ENCODE data around the gene GRPEL1. TPM values are rescaled to one million over a fixed set of nuclear protein-coding genes. Genes with fewer than 3 reads are reported as not detected.

GRPEL1 gene
- total and polyA plus RNA-seq, 2 of the 4 experiments (the other 2 are of a cell fraction), result 33.0 to 33.9 TPM

DNA sequence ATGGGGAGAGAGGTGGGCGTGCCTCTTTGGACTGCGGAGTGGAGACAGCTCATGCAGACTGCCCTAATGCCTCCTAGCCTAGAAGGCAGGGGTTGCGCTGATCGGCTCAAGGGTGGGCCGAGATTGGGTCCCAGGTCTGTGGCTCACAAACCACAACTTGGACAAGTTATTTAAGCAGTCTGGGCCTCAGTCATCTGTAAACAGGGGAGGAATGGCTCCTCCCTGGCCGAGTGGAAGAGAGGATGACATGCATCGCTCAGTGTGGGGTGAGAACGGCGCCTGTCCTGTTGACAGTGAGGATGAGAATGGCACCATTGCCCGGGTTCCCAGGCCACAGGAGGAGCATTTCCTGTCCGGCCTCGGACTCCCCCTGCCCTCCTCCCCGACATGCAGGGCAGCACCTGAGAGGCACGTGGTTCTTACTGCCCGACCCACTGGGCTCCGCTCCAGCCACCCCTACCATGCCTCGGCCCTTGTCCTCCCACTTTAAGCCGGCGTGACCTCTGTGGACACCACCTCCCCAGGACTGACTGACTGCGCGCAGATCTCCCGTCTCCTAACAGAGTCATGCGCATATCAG is 40.3 kb upstream of the GRPEL1 start:
- intact Hi-C loops (cut with micrococcal nuclease) (no loop called here), dilution Hi-C loops (cut with HindIII; ENCODE audit: low sequenced_read_pairs, unreplicated experiment) (no loop called here), in situ Hi-C loops (cut with MboI; ENCODE audit: low sequenced_read_pairs) (no loop called here)
- H3K79me1 ChIP-seq (ENCODE audit: low read depth in 1 of 2, low read length in 2 of 2), result no peaks in the 10 kb centered on the region
- no peak overlapping the region for H2BK120ac ChIP-seq (ENCODE audit: low read depth, low read length)
- H4K8ac ChIP-seq (ENCODE audit: low read depth in 2 of 2, low read length in 2 of 2), result no peak overlapping the region
- no peak overlapping the region for H3K56ac ChIP-seq (ENCODE audit: extremely low read depth, insufficient read depth, low read length)
- no peak overlapping the region for H3K18ac ChIP-seq (ENCODE audit: low read depth, low read length)
- H2AK9ac ChIP-seq (replicated peaks; ENCODE audit: low read depth, low read length, poor library complexity), result no peak overlapping the region
- no peak overlapping the region for H2BK15ac ChIP-seq (ENCODE audit: low read depth, low read length)
- no TSS peak for BruUV-seq (replicated peaks)
- H3K23ac ChIP-seq (ENCODE audit: low read depth, low read length), result no peak overlapping the region
- DNase-seq, result no peak
- H3K27me3 ChIP-seq (ENCODE audit: control insufficient read depth, insufficient read depth, low read length), result peaks cover 24% of the 10 kb centered on the region; the same call in 1 of the 2 replicates
- ATAC-seq (ENCODE audit: low read depth), result no peak
- ChIA-PET POLR2A (ENCODE audit: unreplicated experiment) (no interaction called here), CTCF (no interaction called here)
- no peak overlapping the region for H2AFZ ChIP-seq (replicated peaks; ENCODE audit: low read length, poor library complexity)
- no peak overlapping the region for H3K4me2 ChIP-seq (ENCODE audit: low read depth, low read length)
- no peaks in the 10 kb centered on the region for H3K36me3 ChIP-seq (ENCODE audit: control insufficient read depth, insufficient read depth, low read length)
- peaks cover 3% of the 10 kb centered on the region; the same call in 1 of the 2 replicates for H3K4me1 ChIP-seq (ENCODE audit: control insufficient read depth, insufficient read depth, low read length)
- H4K91ac ChIP-seq (ENCODE audit: insufficient read depth, low read depth, low read length), result no peak overlapping the region
- peaks cover 3% of the 10 kb centered on the region; the same call in 1 of the 2 replicates for H3K9me1 ChIP-seq (ENCODE audit: insufficient read depth, low read length)
- H3K14ac ChIP-seq (replicated peaks; ENCODE audit: low read depth, low read length), result no peak overlapping the region
- no peak overlapping the region for H3K4ac ChIP-seq (ENCODE audit: low read depth, low read length)
- 72% methylated on average over 10 of the region's 23 CpGs; no CpG with 5 or more reads in 1 of the 2 experiments for WGBS, 2 experiments (ENCODE audit: extremely low coverage in 2 of 2, insufficient read length in 1 of 2)
- H2AK5ac ChIP-seq (ENCODE audit: low read depth, low read length), result no peak overlapping the region
- no peak overlapping the region for H4K5ac ChIP-seq (ENCODE audit: low read depth, low read length)
- H2BK20ac ChIP-seq (ENCODE audit: low read depth, low read length), result no peak overlapping the region
- no peak overlapping the region for H3K4me3 ChIP-seq (ENCODE audit: insufficient read depth, low read depth, low read length)
- H2BK5ac ChIP-seq (ENCODE audit: low read depth, low read length, poor library complexity, severe bottlenecking), result no peak overlapping the region
- peaks cover 4% of the 10 kb centered on the region; the same call in 1 of the 2 replicates for H4K20me1 ChIP-seq (ENCODE audit: insufficient read depth, low read length)
- no peaks in the 10 kb centered on the region; the same call in 1 of the 2 replicates for H3K9me3 ChIP-seq (ENCODE audit: control insufficient read depth, insufficient read depth, low read length)
- TF ChIP-seq MAFK (IDR thresholded peaks at IDR 0.05; ENCODE audit: low read depth, low read length) (no peak), RCOR1 (IDR thresholded peaks at IDR 0.05; ENCODE audit: insufficient replicate concordance, low read length) (no peak), CHD1 (IDR thresholded peaks at IDR 0.05; ENCODE audit: low read depth, low read length) (no peak), POLR2A (IDR thresholded peaks at IDR 0.05; ENCODE audit: low read depth, low read length) (no peak), SMC3 (IDR thresholded peaks at IDR 0.05; ENCODE audit: low read depth, low read length) (no peak), RFX5 (IDR thresholded peaks at IDR 0.05; ENCODE audit: low read depth, low read length) (no peak), MXI1 (IDR thresholded peaks at IDR 0.05; ENCODE audit: borderline replicate concordance, low read depth, low read length) (no peak), BHLHE40 (IDR thresholded peaks at IDR 0.05; ENCODE audit: low read depth, low read length) (no peak), FOS (IDR thresholded peaks at IDR 0.05; ENCODE audit: low read depth, low read length) (no peak), MAZ (IDR thresholded peaks at IDR 0.05; ENCODE audit: borderline replicate concordance, low read depth, low read length) (no peak)
- TF ChIP-seq, protein P1, sequence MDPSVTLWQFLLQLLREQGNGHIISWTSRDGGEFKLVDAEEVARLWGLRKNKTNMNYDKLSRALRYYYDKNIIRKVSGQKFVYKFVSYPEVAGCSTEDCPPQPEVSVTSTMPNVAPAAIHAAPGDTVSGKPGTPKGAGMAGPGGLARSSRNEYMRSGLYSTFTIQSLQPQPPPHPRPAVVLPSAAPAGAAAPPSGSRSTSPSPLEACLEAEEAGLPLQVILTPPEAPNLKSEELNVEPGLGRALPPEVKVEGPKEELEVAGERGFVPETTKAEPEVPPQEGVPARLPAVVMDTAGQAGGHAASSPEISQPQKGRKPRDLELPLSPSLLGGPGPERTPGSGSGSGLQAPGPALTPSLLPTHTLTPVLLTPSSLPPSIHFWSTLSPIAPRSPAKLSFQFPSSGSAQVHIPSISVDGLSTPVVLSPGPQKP (IDR thresholded peaks at IDR 0.05; ENCODE audit: borderline replicate concordance, low read depth, low read length), result no peak
- TF ChIP-seq, protein P2, sequence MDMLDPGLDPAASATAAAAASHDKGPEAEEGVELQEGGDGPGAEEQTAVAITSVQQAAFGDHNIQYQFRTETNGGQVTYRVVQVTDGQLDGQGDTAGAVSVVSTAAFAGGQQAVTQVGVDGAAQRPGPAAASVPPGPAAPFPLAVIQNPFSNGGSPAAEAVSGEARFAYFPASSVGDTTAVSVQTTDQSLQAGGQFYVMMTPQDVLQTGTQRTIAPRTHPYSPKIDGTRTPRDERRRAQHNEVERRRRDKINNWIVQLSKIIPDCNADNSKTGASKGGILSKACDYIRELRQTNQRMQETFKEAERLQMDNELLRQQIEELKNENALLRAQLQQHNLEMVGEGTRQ (IDR thresholded peaks at IDR 0.05; ENCODE audit: low read depth, low read length), result no peak
- no peak overlapping the region for H3K9ac ChIP-seq (ENCODE audit: low read depth, low read length)
- no peak overlapping the region for H3K27ac ChIP-seq (ENCODE audit: insufficient read depth, low read length)

Data from IMR-90 (cell line).